Renal pelvis (tissue), 12 donors: ENCODE data around the gene POLG2. TPM values are rescaled to one million over a fixed set of nuclear protein-coding genes. Genes with fewer than 3 reads are reported as not detected.

ENCODE experiments used
- DNase-seq: peaks from one replicate; pipeline ENCODE4 v3.0.0-alpha.2; 2013
- long read RNA-seq, 16 experiments: transcript quantifications; one replicate each; lab custom pipeline, GENCODE V29; 2026
- polyA plus RNA-seq, 3 donors: library from polyadenylated mRNA; unstranded; fragments of 120-200 nt; gene quantifications; one replicate each; pipeline ENCODE4 v1.2.1, GENCODE V29; 2013; ENCODE audit not compliant: insufficient read length in 3 of 3

Gene POLG2
- polyA plus RNA-seq: 10 to 100 TPM; 22.9 to 46.5 (median 43.3) TPM
- long read RNA-seq, donor 1, partial matches to known transcripts: 0 of 2 reads
- long read RNA-seq, donor 1, other reads (novel, unspliced or antisense): 0 of 2 reads
- long read RNA-seq, donor 2, transcript POLG2-201 (8 exons, 1,564 nt): major isoform, 6 of 38 reads
- long read RNA-seq, donor 2, partial matches to known transcripts: 28 of 38 reads
- long read RNA-seq, donor 2, other reads (novel, unspliced or antisense): 0 of 38 reads
- long read RNA-seq, donor 3, partial matches to known transcripts: 0 of 4 reads
- long read RNA-seq, donor 3, other reads (novel, unspliced or antisense): 0 of 4 reads
- long read RNA-seq, donor 4, transcript POLG2-201 (8 exons, 1,564 nt): major isoform, 7 of 8 reads
- long read RNA-seq, donor 4, partial matches to known transcripts: 0 of 8 reads
- long read RNA-seq, donor 4, other reads (novel, unspliced or antisense): 0 of 8 reads
- long read RNA-seq, donor 5: 0 reads
- long read RNA-seq, donor 6, partial matches to known transcripts: 0 of 7 reads
- long read RNA-seq, donor 6, other reads (novel, unspliced or antisense): 0 of 7 reads
- long read RNA-seq, donor 7, partial matches to known transcripts: 0 of 4 reads
- long read RNA-seq, donor 7, other reads (novel, unspliced or antisense): 0 of 4 reads
- long read RNA-seq, donor 8, partial matches to known transcripts: 0 of 4 reads
- long read RNA-seq, donor 8, other reads (novel, unspliced or antisense): 0 of 4 reads
- long read RNA-seq, donor 9, partial matches to known transcripts: 0 of 4 reads
- long read RNA-seq, donor 9, other reads (novel, unspliced or antisense): 0 of 4 reads
- long read RNA-seq, donor 10, partial matches to known transcripts: 0 of 5 reads
- long read RNA-seq, donor 10, other reads (novel, unspliced or antisense): 0 of 5 reads
- long read RNA-seq, donor 11, transcript POLG2-201 (8 exons, 1,564 nt): major isoform, 6 of 6 reads
- long read RNA-seq, donor 11, partial matches to known transcripts: 0 of 6 reads
- long read RNA-seq, donor 11, other reads (novel, unspliced or antisense): 0 of 6 reads
- long read RNA-seq, donor 12, transcript POLG2-201 (8 exons, 1,564 nt): major isoform, 7 of 18 reads
- long read RNA-seq, donor 12, partial matches to known transcripts: 5 of 18 reads
- long read RNA-seq, donor 12, other reads (novel, unspliced or antisense): 0 of 18 reads
- long read RNA-seq, donor 13, partial matches to known transcripts: 33 of 35 reads
- long read RNA-seq, donor 13, other reads (novel, unspliced or antisense): 0 of 35 reads
- long read RNA-seq, donor 14: 0 reads
- long read RNA-seq, donor 15: 0 reads
- long read RNA-seq, donor 16, partial matches to known transcripts: 28 of 34 reads
- long read RNA-seq, donor 16, other reads (novel, unspliced or antisense): 0 of 34 reads

GRCh38 chr17:64496786-64497564, at the start of gene POLG2:
TSS of gene POLG2 (minus strand) at chr17:64497054. CDS start at chr17:64496968, 86 bp downstream.
- DNase-seq: peak; percentile 90

- no peak for DNase-seq
These were observed 47.9 kb upstream of the POLG2 start for GRCh38 chr17:64544742-64545141.

GRCh38 chr17:64540118-64540776, 43.4 kb upstream of the POLG2 start:
- DNase-seq: no peak

DNA sequence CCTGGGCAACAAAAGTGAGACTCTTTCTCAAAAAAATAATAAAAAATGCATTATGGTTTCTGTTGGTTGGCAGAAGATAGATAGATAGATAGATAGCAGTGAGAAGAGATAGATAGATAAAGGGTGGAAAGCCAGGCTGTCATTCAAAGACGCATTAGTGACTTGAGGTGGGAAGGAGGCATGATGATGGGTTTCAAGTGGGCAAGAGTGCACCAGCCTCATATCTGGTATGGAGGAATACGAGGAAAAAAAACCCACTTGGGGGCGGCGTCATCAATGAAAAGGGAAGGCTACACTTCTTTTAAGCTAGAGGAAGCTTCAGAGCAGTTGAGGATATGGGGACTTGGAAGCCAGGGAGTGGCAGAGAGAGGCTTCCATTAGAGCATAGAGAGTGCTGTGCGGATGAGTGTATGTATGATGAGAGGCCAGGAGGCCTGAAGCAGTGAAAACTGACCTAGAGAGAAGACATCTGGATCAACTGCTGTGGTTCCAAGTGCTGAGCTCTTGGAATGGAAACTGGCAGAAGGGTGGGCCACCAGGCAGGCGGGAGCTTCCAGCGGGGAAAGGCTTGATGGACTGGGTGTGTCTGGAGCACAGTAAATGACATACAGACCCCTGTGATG, 41.8 kb upstream of the POLG2 start:
- DNase-seq: no peak

DNA sequence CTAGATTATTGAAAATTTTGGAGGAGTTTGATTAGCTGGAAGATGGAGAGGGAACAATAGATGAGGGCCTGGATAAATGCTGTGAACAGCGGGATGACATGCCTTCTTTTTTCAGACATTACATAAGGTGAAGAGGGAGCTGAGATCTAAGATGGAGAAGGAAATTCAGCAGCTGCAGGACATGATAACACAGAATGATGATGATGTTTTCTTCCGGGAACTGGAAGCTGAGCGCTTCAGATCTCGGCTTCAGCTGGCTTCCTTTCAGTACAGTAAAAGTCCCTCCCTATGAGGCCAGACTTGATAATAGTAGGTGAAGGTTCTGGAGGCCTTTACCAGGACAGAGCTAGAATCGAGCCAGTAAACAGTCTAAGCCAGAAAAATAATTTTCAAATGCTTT, 40.6 kb upstream of the POLG2 start:
- no peak for DNase-seq

- DNase-seq: no peak
These were observed 40.1 kb upstream of the POLG2 start for GRCh38 chr17:64536913-64537312.

- no peak for DNase-seq
These were observed 38.5 kb upstream of the POLG2 start for GRCh38 chr17:64535357-64535756.

GRCh38 chr17:64534187-64534586, 37.3 kb upstream of the POLG2 start:
- DNase-seq: no peak

DNA sequence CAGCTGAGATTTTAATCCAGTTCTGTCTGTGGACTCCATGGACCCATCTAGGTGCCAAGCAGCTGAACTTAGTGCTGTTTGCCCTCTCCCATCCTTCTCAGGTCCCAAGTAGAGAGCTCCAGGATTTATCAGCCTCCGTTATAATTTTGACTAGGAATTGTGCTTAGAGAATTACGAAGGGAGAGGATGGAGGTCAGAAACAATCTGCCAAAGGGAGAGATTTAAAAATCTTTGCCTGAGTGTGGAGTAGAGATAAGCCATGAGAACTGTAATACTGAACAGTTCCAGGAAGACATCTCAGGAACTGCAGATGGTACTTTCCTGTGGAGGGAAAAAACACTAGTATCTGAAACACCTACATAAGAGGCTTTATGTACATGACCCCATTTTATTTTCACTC, 36.9 kb upstream of the POLG2 start:
- no peak for DNase-seq

GRCh38 chr17:64532409-64532808, 35.6 kb upstream of the POLG2 start:
- DNase-seq: no peak

DNA sequence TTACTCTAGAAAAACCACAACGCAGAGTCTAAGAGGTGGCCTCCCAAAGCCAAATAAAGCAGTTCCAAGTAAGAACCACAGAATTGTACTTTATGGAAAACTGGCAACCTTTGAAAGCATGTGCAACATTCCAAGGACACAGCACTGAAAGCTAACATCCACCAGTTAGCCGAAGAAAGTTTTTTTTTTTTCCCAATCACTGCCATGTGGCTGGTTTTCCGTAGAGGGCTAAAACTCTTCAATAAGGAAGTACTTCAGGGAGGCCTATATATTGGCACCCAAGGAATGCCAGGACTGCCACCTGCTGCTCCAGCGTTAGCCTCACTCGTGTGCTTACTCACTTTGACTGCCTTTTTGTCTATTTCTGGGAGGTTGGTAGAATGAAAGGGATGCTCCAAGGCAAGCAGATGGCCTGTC, 35.1 kb upstream of the POLG2 start:
- no peak for DNase-seq

- no peak for DNase-seq
These were observed 32.4 kb upstream of the POLG2 start for GRCh38 chr17:64529221-64529620.

DNA sequence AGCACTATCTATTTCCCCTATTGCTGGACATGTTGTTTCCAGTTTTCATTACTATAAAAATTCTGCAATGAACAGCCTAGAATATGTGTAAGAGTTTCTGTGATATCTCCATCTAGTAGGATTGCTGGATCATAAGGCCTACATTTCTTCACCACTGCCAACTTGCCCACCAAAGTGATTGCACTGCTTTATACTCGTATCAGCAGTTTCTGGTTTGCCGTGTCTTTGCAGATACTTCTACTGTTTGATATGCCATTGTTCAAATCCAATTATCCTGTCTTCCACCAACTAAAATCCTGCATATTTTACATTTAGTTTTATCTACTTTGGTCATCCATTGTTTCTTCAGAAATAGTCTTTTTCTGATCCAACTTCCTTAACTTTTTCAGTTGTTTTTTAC, 31.1 kb upstream of the POLG2 start:
- no peak for DNase-seq

DNA sequence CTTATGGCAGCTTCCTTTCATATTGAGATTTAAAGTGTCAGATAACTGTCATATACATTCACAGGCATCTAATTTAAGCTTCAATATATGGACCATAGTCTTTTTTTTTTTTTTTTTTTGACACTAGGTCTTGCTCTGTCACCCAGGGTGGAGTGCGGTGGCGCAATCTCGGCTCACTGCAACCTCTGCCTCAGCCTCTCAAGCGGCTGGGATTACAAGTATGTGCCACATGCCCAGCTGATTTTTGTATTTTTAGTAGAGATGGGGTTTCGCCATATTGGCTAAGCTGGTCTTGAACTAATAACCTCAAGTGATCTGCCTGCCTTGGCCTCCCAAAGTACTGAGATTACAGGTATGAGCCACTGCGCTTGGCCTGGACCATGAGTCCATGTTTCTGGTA, 23.5 kb upstream of the POLG2 start:
- no peak for DNase-seq

DNA sequence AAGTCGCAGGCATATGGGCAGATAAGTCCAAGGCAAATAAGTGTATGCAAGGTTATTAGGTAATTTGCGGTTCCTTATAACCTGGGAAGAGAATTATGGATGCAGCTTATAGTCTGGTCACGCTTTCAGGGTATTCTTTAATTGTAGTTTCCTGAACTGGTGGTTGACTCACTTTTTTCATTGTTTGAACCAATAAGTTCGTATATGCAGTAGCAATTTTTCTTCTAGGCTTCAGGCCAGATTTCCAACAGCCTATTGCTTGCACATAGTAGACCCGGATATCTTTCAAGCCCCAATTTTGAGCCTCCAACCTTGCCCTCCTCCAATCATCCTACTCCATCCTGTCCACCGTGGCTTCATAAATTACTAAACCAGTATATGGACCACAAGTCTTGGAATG, 22.7 kb upstream of the POLG2 start:
- no peak for DNase-seq

- DNase-seq: no peak
These were observed 19.0 kb upstream of the POLG2 start for GRCh38 chr17:64515829-64516228.

DNA sequence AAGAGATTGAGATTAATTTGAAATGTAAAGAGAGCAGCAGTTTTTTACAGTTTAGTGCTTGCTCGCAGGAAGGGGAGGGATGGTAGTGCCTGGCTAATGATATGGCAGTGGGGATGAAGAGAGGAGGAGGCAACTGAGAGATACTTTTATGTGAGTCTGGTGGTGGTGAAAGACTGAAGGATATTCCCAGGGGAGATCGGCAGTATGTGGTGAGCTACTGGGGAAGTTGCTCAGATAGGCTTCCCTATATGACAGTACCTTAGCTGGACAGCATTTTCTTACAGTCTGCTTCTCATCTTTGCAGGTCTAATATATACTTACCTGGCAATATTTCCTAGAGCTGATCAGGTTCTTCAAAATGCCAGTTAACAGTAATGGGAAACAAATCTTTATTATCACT, 18.6 kb upstream of the POLG2 start:
- no peak for DNase-seq

DNA sequence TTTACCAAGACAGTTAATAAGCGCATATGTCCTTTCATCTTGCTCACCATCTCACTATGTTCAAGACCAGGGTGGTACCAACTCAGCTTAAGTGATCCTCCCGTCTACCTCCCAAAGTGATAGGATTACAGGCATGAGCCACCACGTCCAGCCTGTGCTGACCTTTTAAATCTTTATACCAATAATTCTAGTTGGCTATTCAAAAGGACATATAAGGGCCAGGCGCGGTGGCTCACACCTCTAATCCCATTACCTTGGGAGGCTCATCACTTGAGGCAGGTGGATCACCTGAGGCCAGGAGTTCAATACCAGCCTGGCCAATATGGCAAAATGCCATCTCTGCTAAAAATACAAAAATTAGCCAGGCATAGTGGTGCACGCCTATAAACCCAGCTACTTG, 12.3 kb upstream of the POLG2 start:
- no peak for DNase-seq

GRCh38 chr17:64508683-64509082, 11.8 kb upstream of the POLG2 start:
- no peak for DNase-seq

- DNase-seq: peak; percentile 87
These were observed 10.5 kb upstream of the POLG2 start for GRCh38 chr17:64507413-64507782.
